HK-2 (cell line): ENCODE results near the gene R3HDM4.
"Not testable (repeated sequence)": the region's sequence is repeated elsewhere in the genome, so short reads cannot be mapped to it uniquely, and the experiment has no call there.

Experiments used
- DNase-seq: peaks from one replicate; pipeline ENCODE4 v3.0.0-alpha.2; 2018; ENCODE audit not compliant: unreplicated experiment

Gene R3HDM4

GRCh38 chr19:892243-892893 lies 20.7 kb downstream of the R3HDM4 start:
- DNase-seq = no peak

GRCh38 chr19:891421-892200 lies 21.4 kb downstream of the R3HDM4 start:
- DNase-seq = not testable (repeated sequence)

- no peak for DNase-seq
Measured at GRCh38 chr19:890831-891230, 22.2 kb downstream of the R3HDM4 start.

GRCh38 chr19:889662-890295 lies 23.2 kb downstream of the R3HDM4 start:
- no peak for DNase-seq

GRCh38 chr19:888581-889385 lies 24.2 kb downstream of the R3HDM4 start:
- no peak for DNase-seq

GRCh38 chr19:887599-887998 lies 25.4 kb downstream of the R3HDM4 start:
- no peak for DNase-seq

GRCh38 chr19:887072-887471 lies 25.9 kb downstream of the R3HDM4 start:
- DNase-seq = no peak

GRCh38 chr19:885536-886224 lies 27.3 kb downstream of the R3HDM4 start:
- no peak for DNase-seq

- DNase-seq = no peak
Measured at GRCh38 chr19:884420-885211, 28.4 kb downstream of the R3HDM4 start.

- peak; percentile 88 for DNase-seq
Measured at GRCh38 chr19:883661-884211, 29.3 kb downstream of the R3HDM4 start.

- DNase-seq = no peak
Measured at GRCh38 chr19:882871-883497, 30.0 kb downstream of the R3HDM4 start.

- no peak for DNase-seq
Measured at GRCh38 chr19:881385-882071, 31.5 kb downstream of the R3HDM4 start.

GRCh38 chr19:879711-880438 lies 33.1 kb downstream of the R3HDM4 start:
- no peak for DNase-seq

GRCh38 chr19:878751-879561 lies 34.1 kb downstream of the R3HDM4 start:
- DNase-seq = not testable (repeated sequence)

GRCh38 chr19:877992-878660 lies 34.9 kb downstream of the R3HDM4 start:
- DNase-seq = not testable (repeated sequence)

GRCh38 chr19:876780-877314 lies 36.2 kb downstream of the R3HDM4 start:
- no peak for DNase-seq

- DNase-seq = no peak
Measured at GRCh38 chr19:876089-876488, 36.9 kb downstream of the R3HDM4 start.
